GM12878 (cell line): ENCODE results near the gene NDST3. TPM values are rescaled to one million over a fixed set of nuclear protein-coding genes. Genes with fewer than 3 reads are reported as not detected.
A peak's percentile ranks its signal among the peaks of the same experiment; 100 is the strongest.

ENCODE experiments used
- ATAC-seq: fragments of 200-7000 bp; cut with Tn5 transposase; 3 replicates; pipeline ENCODE4 v1.9.1; 2020; ENCODE audit warnings: mild to moderate bottlenecking, moderate library complexity
- BruUV-seq: library from RNA; stranded (reverse); fragments of 400-500 nt; replicated peaks from 2 replicates; lab custom pipeline; 2021; lab: Mats Ljungman, UMichigan
- CTCF ChIA-PET: fragments of 300-600 bp; sonication (Branson Sonifier 250); formaldehyde crosslinking; extraction: SDS; loops from one replicate; lab custom pipeline; 2021; ENCODE audit warnings: inconsistent platforms; lab: Yijun Ruan, JAX
- POLR2A ChIA-PET: fragments of 350-600 bp; formaldehyde crosslinking; extraction: SDS; loops from one replicate; lab custom pipeline; 2021; ENCODE audit warnings: inconsistent platforms; lab: Charles Lee
- RAD21 ChIA-PET: fragments of 300-600 bp; sonication (Branson Sonifier 250); formaldehyde crosslinking; loops from one replicate; lab custom pipeline; 2023; ENCODE audit warnings: antibody characterized with exemption; ENCODE audit not compliant: unreplicated experiment; lab: Charles Lee
- SMC1A ChIA-PET: fragments of 300-600 bp; sonication (Branson Sonifier 250); formaldehyde crosslinking; loops from one replicate; lab custom pipeline; 2023; ENCODE audit not compliant: unreplicated experiment, uncharacterized antibody; lab: Charles Lee
- DNase-seq: peaks from one replicate; pipeline ENCODE4 v3.0.0-alpha.2; 2011; ENCODE audit warnings: low read depth, low spot score
- FAIRE-seq: peaks from 3 replicates; lab custom pipeline; 2011; peaks lifted over from hg19 to GRCh38; lab: Jason Lieb, UNC
- H2AFZ ChIP-seq: 2 replicates; pipeline ENCODE4 v1.6.0; 2011; ENCODE audit warnings: low read depth, low read length, control low read depth; ENCODE audit not compliant: control insufficient read depth
- H3K27ac ChIP-seq: 2 replicates; pipeline ENCODE4 v1.5.1; 2011; ENCODE audit warnings: control low read depth; ENCODE audit not compliant: control insufficient read depth, insufficient read depth
- H3K27me3 ChIP-seq, 2 experiments: replicated peaks in 1 of 2; 2 replicates each; pipeline versions ENCODE4 v1.6.0 to v1.6.1; 2011; ENCODE audit warnings: low read length in 1 of 2; ENCODE audit not compliant: control insufficient read depth in 2 of 2, insufficient read depth in 2 of 2
- H3K36me3 ChIP-seq, 2 experiments: 2 replicates each; pipeline ENCODE4 v1.5.1; 2011; ENCODE audit warnings: low read length in 1 of 2; ENCODE audit not compliant: control insufficient read depth in 2 of 2, insufficient read depth in 2 of 2
- H3K4me1 ChIP-seq: 2 replicates; pipeline ENCODE4 v1.6.1; 2011; ENCODE audit warnings: mild to moderate bottlenecking, low read length, moderate library complexity, mixed read lengths; ENCODE audit not compliant: control insufficient read depth, insufficient read depth
- H3K4me2 ChIP-seq: 2 replicates; pipeline ENCODE4 v1.6.0; 2011; ENCODE audit warnings: control low read depth; ENCODE audit not compliant: control insufficient read depth, insufficient read depth
- H3K4me3 ChIP-seq: fragments of 200-600 bp; sonication (generic); 2 replicates; pipeline ENCODE4 v1.5.1; 2016
- H3K79me2 ChIP-seq: 2 replicates; pipeline ENCODE4 v1.6.0; 2011; ENCODE audit warnings: low read length; ENCODE audit not compliant: control insufficient read depth, insufficient read depth
- H3K9ac ChIP-seq: 2 replicates; pipeline ENCODE4 v1.8.0; 2011; ENCODE audit warnings: low read length, control low read depth, mixed read lengths; ENCODE audit not compliant: control insufficient read depth, insufficient read depth
- H3K9me3 ChIP-seq: replicated peaks from 3 replicates; pipeline ENCODE4 v1.5.1; 2011; ENCODE audit warnings: mild to moderate bottlenecking, low read length; ENCODE audit not compliant: control insufficient read depth, insufficient read depth
- H4K20me1 ChIP-seq: 2 replicates; pipeline ENCODE4 v1.6.0; 2011; ENCODE audit not compliant: control insufficient read depth, insufficient read depth
- E4F1 ChIP-seq: fragments of 450-650 bp; IDR thresholded peaks from 2 replicates; pipeline ENCODE4 v1.6.1; 2018; ENCODE audit warnings: borderline replicate concordance, mild to moderate bottlenecking; ENCODE audit not compliant: partially characterized antibody
- KLF5 ChIP-seq: fragments of 450-650 bp; IDR thresholded peaks from 2 replicates; pipeline ENCODE4 v1.6.1; 2014; ENCODE audit warnings: mild to moderate bottlenecking; ENCODE audit not compliant: partially characterized antibody
- MEF2B ChIP-seq: fragments of 450-650 bp; IDR thresholded peaks from 2 replicates; pipeline ENCODE4 v1.6.1; 2018; ENCODE audit warnings: mild to moderate bottlenecking, moderate library complexity; ENCODE audit not compliant: partially characterized antibody, poor library complexity, severe bottlenecking
- NFYA ChIP-seq: IDR thresholded peaks from 2 replicates; pipeline ENCODE4 v1.6.1; 2011; ENCODE audit warnings: low read depth, mild to moderate bottlenecking, low read length, improper control_type of control experiment, borderline replicate concordance
- PKNOX1 ChIP-seq: fragments of 450-650 bp; IDR thresholded peaks from 2 replicates; pipeline ENCODE4 v1.6.1; 2016; ENCODE audit warnings: mild to moderate bottlenecking
- SUZ12 ChIP-seq: fragments of 200-600 bp; sonication (generic); IDR thresholded peaks from one replicate; pipeline ENCODE4 v1.6.1; 2018; ENCODE audit warnings: antibody characterized with exemption, mild to moderate bottlenecking; ENCODE audit not compliant: unreplicated experiment
- USF1 ChIP-seq: IDR thresholded peaks from 2 replicates; pipeline ENCODE4 v1.6.1; 2011; ENCODE audit warnings: borderline replicate concordance, low read depth, mild to moderate bottlenecking, moderate library complexity, mixed read lengths, low read length; ENCODE audit not compliant: insufficient read depth; ENCODE audit errors: extremely low read length
- ZBED1 ChIP-seq: IDR thresholded peaks from 2 replicates; pipeline ENCODE4 v1.6.1; 2016; ENCODE audit warnings: borderline replicate concordance
- WGBS: methylation state at CpG from one replicate; pipeline ENCODE4 v1.1.6; 2016; ENCODE audit warnings: low lambda C conversion rate; ENCODE audit not compliant: insufficient replicate concordance, insufficient coverage; ENCODE audit errors: missing lambda C conversion rate; 5-methylcytosine and 5-hydroxymethylcytosine counted together
- in situ Hi-C: fragments of 300-500 bp; cut with MboI; formaldehyde crosslinking; loops from 9 replicates; pipeline ENCODE4 v1.14.3; 2018; ENCODE audit warnings: mixed read lengths
- intact Hi-C: fragments of 100-400 bp; cut with micrococcal nuclease; formaldehyde crosslinking; loops from one replicate; pipeline ENCODE4 v1.14.2; 2022; ENCODE audit not compliant: unreplicated experiment
- polyA plus RNA-seq, 11 experiments: library from polyadenylated mRNA; depleted of rRNA in 4 of 11; unstranded in 6 of 11; stranded (reverse) in 5 of 11; fragments of >200 nt; fragmentation: Nextera tagmentation in 4 of 11; fragmentation: Illumina TruSeq in 1 of 11; extraction: Ambion mirVana in 4 of 11; extraction: Trizol in 1 of 11; gene quantifications; 1 replicate in 1 of 11; 2 replicates in 10 of 11; pipeline versions ENCODE4 v1.2.1 to v1.2.3, GENCODE V29; 2011 to 2016; ENCODE audit warnings: inconsistent platforms in 2 of 11, missing spikeins in 2 of 11, low read depth in 1 of 11
- total RNA-seq, 4 experiments: library from RNA; depleted of rRNA in 3 of 4; stranded (reverse); fragments of >200 nt in 3 of 4; fragmentation: Illumina TruSeq in 1 of 4; extraction: Trizol in 1 of 4; gene quantifications; 2 replicates each; pipeline versions ENCODE4 v1.2.1 to v1.2.3, GENCODE V29; 2013 to 2021

NDST3 gene
- total and polyA plus RNA-seq, 10 of the 15 experiments (the other 5 are each of a cell fraction or from before 2014, with no cell fraction given): 0.03 TPM; not detected in 8

- Histone ChIP-seq H4K20me1 (no peaks in the 10 kb centered on the region), H3K4me3 (no peak overlapping the region), H3K9ac (no peak overlapping the region), H3K4me2 (no peak overlapping the region), H3K36me3 (no peaks in the 10 kb centered on the region), H3K4me1 (no peaks in the 10 kb centered on the region), H3K27ac (no peak overlapping the region), H3K27me3 (no peaks in the 10 kb centered on the region), H2AFZ (no peak overlapping the region), H3K79me2 (no peaks in the 10 kb centered on the region), H3K9me3 (no peaks in the 10 kb centered on the region)
- in situ Hi-C loops (loop anchor here (5.0 to 10.0 kb wide), 2 partner anchors 147 to 195 kb away; no protein-coding TSS in a partner anchor), intact Hi-C loops (loop anchor here (1.0 kb wide), 2 partner anchors 147 to 193 kb away; no protein-coding TSS in a partner anchor)
- ChIA-PET SMC1A (no interaction called here), POLR2A (no interaction called here), RAD21 (no interaction called here), CTCF (interaction anchor here (1.1 to 2.0 kb wide), 5 partner anchors 10 to 146 kb away, joined by 3 to 8 read pairs (median 4); no protein-coding TSS in a partner anchor)
- peak; percentile 21; the same call in 2 of the 3 replicates for ATAC-seq
- BruUV-seq: no TSS peak
- no peak for FAIRE-seq
- DNase-seq: no peak
- TF ChIP-seq SUZ12 (no peak), KLF5 (no peak), E4F1 (no peak), NFYA (no peak), MEF2B (no peak), ZBED1 (no peak), USF1 (no peak), PKNOX1 (no peak)
- WGBS: 0% methylated on average over 3 of the region's 3 CpGs
Observed at GRCh38 chr4:118077767-118078105, 43.5 kb downstream of the NDST3 start.
